MG63 (cell line): Measurements from ENCODE around the gene CAMK2A. TPM values are rescaled to one million over a fixed set of nuclear protein-coding genes. Genes with fewer than 3 reads are reported as not detected.
"Not testable (repeated sequence)": the region's sequence is repeated elsewhere in the genome, so short reads cannot be mapped to it uniquely, and the experiment has no call there.

ENCODE experiments used
- DNase-seq: peaks from one replicate; pipeline ENCODE4 v3.0.0-alpha.2; 2020
- H3K27me3 ChIP-seq: fragments of 250-450 bp; sonication (Bioruptor Pico); 2 replicates; pipeline ENCODE4 v1.5.1; 2020; ENCODE audit warnings: mild to moderate bottlenecking, moderate library complexity
- H3K36me3 ChIP-seq: fragments of 250-450 bp; sonication (Bioruptor Pico); 2 replicates; pipeline ENCODE4 v1.5.1; 2020; ENCODE audit warnings: mild to moderate bottlenecking, moderate library complexity
- H3K4me3 ChIP-seq: fragments of 250-450 bp; sonication (Bioruptor Pico); 2 replicates; pipeline ENCODE4 v1.5.1; 2020; ENCODE audit warnings: mild to moderate bottlenecking, moderate library complexity
- H3K9me3 ChIP-seq: fragments of 250-450 bp; sonication (Bioruptor Pico); 2 replicates; pipeline ENCODE4 v1.5.1; 2020; ENCODE audit warnings: mild to moderate bottlenecking, moderate library complexity
- total RNA-seq: library from RNA; depleted of rRNA; stranded (reverse); fragments of >200 nt; shearing (Covaris generic); gene quantifications from 2 replicates; pipeline ENCODE4 v1.2.3, GENCODE V29; 2014; ENCODE audit warnings: low replicate concordance

CAMK2A gene
- total RNA-seq, 1 experiment from 2014 or later: 0.56 TPM

DNA sequence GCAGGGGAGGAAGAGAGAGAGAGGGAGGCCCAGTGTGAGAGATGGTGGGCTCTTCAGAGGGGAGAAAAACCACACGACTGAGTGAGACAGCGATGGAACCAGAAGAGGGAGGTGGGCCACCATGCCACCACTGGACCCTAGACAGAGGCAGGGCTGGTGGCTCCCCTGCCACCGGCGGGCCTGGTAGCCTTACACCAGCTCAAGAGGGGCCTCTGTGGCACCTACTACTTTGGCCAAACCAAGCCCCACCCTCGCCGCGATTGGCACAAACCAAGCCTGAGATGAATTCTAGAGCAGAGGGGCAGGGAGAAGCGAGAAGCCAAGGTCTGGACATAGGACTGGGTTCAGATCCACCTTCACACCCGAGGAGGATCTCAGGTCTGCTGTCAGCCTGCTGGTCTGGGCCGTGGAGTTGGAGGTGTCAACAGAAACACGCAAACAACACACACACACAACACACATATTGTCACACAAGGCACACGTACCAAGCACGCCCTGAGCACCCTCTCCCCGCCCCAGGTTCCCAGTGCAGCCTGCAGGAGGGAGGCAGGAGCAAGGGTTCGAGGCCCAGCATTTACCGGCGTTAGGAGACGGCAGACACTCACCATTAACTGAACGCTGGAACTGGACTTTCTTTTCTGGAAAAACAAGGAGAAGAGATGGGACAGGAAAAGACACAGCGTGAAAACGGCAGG is 50.3 kb downstream of the CAMK2A start:
- Histone ChIP-seq H3K4me3 (no peak overlapping the region), H3K36me3 (no peaks in the 10 kb centered on the region), H3K27me3 (no peaks in the 10 kb centered on the region), H3K9me3 (no peaks in the 10 kb centered on the region)
- DNase-seq: no peak

DNA sequence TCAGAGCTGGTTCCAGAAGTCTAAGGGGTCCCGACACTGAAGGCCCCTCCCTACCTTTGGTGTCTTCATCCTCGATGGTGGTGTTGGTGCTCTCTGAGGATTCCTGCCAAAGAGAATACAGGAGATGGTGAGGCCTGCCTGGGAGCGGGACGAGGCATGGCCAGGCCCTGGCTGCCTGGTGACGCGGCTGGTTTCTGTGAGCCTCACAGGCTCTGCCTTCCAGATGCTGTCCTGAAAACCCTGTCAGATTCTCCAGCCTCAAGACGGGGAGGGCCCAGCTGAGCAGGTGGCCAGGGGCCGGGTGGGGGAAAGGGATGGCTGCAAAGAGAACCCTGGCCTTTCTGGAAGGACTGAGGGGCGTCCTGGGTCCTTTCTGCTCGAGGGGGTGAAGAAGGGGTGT is 50.9 kb downstream of the CAMK2A start:
- Histone ChIP-seq H3K27me3 (no peaks in the 10 kb centered on the region), H3K36me3 (no peaks in the 10 kb centered on the region), H3K4me3 (no peak overlapping the region), H3K9me3 (no peaks in the 10 kb centered on the region)
- no peak for DNase-seq

DNA sequence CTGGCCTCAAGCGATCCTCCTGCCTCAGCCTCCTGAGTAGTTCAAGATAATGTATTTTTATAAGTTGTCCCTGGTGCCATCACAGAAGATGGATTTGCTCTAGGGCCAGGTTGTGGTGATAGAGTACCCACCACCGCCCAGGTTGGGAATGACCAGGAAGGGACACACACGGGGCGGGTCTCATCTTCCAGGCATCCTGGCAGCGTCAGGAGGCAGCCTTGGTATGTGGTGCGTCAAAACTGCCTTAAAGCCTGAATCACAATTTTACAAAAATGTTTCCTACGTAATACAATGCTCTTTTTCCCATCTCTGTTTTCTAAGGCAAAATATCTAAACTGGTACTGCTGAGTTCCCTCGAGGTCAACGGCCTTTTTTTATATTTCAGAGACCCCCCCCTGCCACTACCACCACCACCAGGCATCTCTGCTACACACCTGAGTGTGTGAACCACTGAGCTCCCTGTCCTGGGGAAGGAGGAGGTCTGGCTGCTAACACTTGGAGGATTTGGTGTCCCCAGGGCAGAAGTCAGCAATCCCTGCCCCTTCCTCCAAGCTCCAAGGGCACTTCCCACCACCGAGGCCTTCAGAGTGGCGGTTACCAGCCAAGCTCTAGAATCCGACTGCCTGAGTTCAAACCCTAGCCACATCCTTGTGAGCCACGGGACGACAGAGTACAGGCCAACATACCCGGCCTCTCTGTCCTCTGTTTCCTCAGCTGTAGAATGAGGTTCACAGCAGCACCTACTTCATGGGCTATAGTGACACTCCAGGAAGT is 52.4 kb downstream of the CAMK2A start:
- no peaks in the 10 kb centered on the region for H3K9me3 ChIP-seq
- H3K36me3 ChIP-seq: no peaks in the 10 kb centered on the region
- DNase-seq: no peak
- H3K27me3 ChIP-seq: no peaks in the 10 kb centered on the region
- no peak overlapping the region for H3K4me3 ChIP-seq

DNA sequence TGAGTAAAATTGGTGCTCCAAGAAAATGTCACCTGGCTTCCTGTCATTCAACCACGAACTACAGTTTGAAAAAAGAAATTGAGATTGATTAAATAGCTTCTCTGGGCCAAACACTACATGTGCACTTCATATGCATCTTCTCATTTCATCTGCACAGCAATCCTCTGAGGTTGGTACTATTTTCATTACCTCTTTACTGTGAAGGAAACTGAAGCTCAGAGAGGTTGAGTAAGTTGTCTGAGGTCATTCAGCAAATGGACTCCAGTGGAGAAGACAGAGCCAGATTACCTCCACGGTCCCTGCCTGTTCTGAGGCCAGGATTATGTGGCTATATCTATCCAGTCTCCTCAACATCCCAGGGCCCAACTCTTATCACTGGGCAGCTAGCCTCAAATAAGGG is 53.3 kb downstream of the CAMK2A start:
- Histone ChIP-seq H3K9me3 (no peaks in the 10 kb centered on the region), H3K27me3 (no peaks in the 10 kb centered on the region), H3K36me3 (no peaks in the 10 kb centered on the region), H3K4me3 (no peak overlapping the region)
- DNase-seq: no peak

DNA sequence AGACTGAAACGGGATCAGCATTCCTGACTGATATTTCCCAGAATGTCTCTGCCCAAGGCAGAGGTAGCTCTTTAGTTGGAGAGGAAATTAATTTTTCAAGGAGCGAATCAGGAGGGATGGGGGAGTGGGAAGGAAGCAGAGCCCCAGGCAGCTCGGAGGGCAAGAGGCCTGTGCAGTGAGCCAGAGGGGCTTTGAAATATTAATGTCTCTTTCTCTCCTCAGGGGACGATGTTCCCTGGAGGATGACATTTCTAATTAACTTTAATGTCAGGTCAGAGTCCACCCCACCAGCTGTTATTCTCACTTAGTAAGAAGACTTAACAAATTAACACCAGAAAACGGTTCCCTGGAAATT is 54.1 kb downstream of the CAMK2A start:
- H3K36me3 ChIP-seq: no peaks in the 10 kb centered on the region
- no peaks in the 10 kb centered on the region for H3K27me3 ChIP-seq
- no peak overlapping the region for H3K4me3 ChIP-seq
- no peaks in the 10 kb centered on the region for H3K9me3 ChIP-seq
- DNase-seq: no peak

DNA sequence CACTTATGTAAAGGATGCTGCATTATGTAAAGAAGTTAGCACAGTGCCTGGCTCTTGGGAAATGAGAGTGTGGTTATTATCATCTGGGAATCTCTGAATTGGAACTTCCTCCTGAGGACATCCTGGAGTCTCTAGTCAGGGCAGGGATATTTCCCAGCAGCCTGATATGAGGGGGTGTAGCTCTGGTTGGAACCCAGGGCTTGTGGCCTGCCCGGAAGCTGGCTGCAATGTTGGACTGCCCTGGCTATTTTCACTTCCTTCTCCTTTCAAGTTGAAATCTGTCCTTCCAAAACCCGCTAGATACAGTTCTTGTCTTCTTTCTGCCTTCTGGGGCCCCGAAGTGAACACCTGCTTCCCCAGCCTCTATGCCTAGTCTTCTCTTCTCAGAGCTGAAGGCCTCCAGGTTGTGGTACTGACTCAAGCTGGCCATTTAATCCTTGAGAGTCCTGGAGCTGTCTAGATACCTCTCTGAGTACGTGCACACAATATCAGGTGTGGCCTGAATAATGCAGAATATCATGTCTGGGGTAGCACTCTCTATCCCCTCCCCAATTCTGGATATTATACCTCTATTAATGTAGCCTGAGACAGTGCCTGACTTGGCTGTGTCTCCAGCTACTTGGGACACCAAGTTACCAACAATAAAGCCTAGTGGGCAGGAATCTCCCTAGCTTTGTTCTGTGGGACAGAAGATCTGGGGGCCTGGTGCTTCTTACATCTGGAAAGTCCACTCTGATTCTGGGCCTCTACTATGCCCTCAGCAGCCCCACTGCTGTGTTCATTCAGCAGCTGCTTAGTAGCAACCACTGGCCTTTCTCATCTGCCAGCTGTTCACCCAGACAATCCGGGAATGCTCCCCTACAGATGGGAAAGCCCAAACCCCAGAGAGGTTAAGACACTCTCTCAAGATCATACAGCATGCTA is 54.7 kb downstream of the CAMK2A start:
- no peaks in the 10 kb centered on the region for H3K9me3 ChIP-seq
- no peak overlapping the region for H3K4me3 ChIP-seq
- H3K27me3 ChIP-seq: no peaks in the 10 kb centered on the region
- H3K36me3 ChIP-seq: no peaks in the 10 kb centered on the region
- DNase-seq: no peak

DNA sequence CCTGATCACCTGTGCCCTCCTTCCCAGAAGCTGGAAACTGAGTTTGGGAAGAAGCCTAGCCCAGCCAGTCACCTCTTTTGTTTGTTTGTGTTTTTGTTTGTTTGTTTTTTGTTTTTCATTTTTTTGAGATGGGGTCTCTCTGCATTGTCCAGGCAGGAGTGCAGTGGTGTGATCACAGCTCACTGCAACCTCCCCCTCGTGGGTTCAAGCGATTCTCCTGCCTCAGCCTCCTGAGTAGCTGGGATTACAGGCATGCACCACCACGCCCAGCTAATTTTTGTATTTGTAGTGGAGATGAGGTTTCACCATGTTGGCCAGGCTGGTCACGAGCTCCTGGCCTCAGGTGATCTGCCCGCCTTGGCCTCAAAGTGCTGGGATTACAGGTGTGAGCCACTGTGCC is 55.9 kb downstream of the CAMK2A start:
- H3K4me3 ChIP-seq, H3K36me3 ChIP-seq, H3K9me3 ChIP-seq, H3K27me3 ChIP-seq, DNase-seq: not testable (repeated sequence)

DNA sequence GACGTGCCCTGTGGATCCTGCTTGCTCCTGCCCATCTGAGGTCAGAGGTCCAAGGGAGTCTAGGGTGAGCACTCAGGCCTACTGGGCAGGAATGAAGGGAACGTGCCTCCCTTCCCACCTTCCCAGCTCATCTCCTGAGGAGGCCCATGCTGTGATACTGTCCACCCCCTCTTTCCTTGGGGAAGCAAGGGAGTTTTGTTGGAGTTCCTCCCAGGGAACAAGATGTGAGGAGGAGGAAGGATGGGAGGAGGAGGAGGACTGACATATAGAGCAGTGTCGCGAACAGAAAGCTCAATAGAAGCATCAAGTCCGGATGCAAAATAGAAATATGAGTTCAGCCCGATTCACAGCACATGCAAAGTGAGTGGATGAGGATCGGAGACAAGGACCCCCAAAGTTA is 58.7 kb downstream of the CAMK2A start:
- Histone ChIP-seq H3K4me3 (no peak overlapping the region), H3K27me3 (no peaks in the 10 kb centered on the region), H3K36me3 (no peaks in the 10 kb centered on the region), H3K9me3 (no peaks in the 10 kb centered on the region)
- no peak for DNase-seq

DNA sequence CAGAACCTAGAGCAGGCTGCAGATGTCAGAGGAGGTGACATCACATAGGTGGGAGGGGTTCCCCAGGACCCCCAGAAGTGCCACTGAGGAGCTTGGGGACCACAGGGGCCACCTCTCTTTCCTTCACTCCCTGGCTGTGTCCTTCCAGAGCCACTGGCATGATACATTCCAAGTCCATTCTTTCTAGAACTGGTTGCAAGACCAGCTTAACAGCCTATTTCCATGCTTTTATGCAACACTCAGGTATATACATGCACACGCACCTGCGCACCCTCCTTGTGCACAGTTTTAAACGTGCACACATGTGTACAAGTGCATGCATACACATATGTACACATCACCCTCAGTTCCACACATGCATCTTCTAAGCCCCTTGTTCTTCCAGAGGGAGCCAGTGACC is 60.0 kb downstream of the CAMK2A start:
- no peak for DNase-seq
- no peaks in the 10 kb centered on the region for H3K9me3 ChIP-seq
- no peaks in the 10 kb centered on the region for H3K36me3 ChIP-seq
- H3K4me3 ChIP-seq: no peak overlapping the region
- no peaks in the 10 kb centered on the region for H3K27me3 ChIP-seq

DNA sequence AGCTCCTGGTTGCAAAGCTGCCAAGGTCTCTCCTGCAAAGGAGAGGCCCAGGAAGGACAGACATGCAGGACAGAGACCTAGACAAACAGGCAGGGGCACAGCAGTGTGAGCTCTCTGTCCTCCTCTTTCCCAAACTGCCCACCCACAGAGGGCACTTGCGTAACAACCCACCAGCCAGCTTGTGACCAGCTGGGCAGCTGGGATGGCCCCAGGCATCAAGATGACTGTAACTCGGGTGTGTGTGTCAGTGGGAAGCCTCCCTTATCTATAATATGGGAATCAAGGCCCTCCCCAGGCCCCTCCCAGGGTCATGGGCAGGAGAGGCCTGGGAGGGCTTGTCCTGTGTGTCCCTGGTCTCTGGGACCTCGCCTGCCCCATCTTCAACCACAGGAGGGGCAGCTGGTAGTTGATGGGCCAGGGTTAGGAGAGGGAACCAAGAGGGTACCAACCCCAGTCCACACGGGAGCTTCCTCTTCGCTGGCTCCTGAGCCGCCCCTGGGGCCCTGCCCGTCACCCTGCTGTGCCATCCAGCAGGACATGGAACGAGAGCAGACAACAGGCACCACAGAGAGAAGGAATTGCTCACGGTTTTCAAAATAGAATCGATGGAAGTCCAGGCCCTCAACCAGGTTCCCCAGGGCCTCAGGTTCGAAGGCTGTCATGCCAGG is 61.8 kb downstream of the CAMK2A start:
- no peaks in the 10 kb centered on the region for H3K9me3 ChIP-seq
- H3K36me3 ChIP-seq: no peaks in the 10 kb centered on the region
- no peak overlapping the region for H3K4me3 ChIP-seq
- DNase-seq: no peak
- no peaks in the 10 kb centered on the region for H3K27me3 ChIP-seq

DNA sequence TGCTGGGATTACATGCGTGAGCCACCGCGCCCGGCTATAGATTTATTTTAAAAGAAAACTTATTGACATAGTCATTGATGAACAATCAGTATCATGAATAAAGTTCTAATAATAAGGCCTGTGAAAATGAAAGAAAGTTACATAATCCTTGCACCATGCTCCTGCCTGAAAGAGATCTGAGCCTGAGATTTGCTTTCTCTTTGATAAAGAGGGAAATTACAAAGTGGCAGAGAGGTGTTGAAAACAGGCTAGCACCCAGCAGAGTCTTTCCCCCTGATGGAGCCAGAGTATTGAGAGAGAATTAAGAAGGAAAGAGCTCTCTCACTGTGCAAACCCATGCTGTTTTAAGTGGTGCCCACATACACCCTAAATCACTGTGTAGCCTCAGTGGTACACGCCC is 62.5 kb downstream of the CAMK2A start:
- no peak overlapping the region for H3K4me3 ChIP-seq
- DNase-seq: no peak

DNA sequence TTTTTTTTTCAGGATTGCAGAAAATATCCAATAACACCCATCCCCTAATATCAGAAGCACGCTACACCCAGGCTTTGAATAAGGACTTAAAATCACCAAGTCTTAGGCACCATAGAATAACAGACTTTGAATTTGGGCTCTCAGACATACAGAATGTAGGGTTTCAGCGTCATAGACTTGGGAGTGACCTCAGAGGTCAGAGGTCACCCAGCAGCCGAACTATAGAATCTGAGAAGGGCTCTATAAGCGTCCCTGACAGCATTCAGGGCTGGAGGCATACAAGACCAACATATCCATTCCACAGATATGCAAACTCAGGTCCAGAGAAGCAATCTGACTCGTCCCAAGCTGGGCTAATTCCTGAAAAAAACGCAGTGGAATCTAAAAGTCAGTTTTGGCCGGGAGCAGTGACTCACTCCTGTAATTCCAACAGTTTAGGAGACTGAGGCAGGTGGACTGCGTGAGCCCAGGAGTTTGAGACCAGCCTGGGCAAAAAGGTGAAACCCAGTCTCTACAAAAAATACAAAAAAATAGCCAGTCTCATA is 65.0 kb downstream of the CAMK2A start:
- Histone ChIP-seq H3K9me3 (no peaks in the 10 kb centered on the region), H3K36me3 (no peaks in the 10 kb centered on the region), H3K4me3 (no peak overlapping the region), H3K27me3 (no peaks in the 10 kb centered on the region)
- no peak for DNase-seq

More for the DNA sequence above, 62.5 kb downstream of the CAMK2A start:
- Histone ChIP-seq H3K36me3 (no peaks in the 10 kb centered on the region), H3K27me3 (no peaks in the 10 kb centered on the region), H3K9me3 (no peaks in the 10 kb centered on the region)

DNA sequence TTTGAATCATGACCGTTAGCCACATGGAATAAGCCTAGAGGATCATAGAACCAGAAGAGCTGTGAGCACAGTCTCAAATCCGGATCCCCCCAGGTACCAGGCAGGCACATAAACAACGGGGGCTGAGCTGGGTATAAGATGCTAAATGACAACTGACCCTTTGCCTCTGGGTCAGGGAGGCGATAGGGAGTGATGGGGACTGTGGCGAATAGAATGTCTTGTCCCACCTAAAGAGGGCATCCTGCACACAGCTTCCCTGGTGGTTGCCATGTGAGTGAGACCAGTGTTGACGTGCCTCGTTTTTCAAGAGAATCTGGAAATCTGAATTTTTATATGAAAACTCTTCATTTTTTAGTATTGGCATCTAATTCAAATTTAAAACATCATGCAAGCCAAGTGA is 66.1 kb downstream of the CAMK2A start:
- DNase-seq: no peak
- no peaks in the 10 kb centered on the region for H3K9me3 ChIP-seq
- no peaks in the 10 kb centered on the region for H3K27me3 ChIP-seq
- no peaks in the 10 kb centered on the region for H3K36me3 ChIP-seq
- H3K4me3 ChIP-seq: no peak overlapping the region

DNA sequence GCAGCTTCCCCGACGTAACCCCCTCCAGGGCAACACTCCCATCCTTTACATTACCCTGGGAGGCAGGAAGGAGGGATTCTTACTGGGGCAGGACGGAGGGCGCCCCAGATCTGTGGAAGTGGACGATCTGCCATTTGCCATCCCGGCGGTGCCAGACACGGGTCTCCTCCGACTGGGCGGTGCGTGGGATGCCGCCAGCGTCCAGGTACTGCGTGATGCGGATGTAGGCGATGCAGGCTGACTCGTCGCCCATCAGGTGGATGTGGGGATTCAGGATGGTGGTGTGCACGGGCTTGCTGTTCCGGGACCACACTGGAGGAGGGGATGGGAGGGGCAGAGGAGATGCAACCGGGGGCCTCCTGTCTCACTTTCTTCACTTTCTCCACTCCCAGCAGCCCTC is 66.7 kb downstream of the CAMK2A start:
- no peak for DNase-seq
- Histone ChIP-seq H3K4me3 (no peak overlapping the region), H3K27me3 (no peaks in the 10 kb centered on the region), H3K36me3 (no peaks in the 10 kb centered on the region), H3K9me3 (no peaks in the 10 kb centered on the region)

DNA sequence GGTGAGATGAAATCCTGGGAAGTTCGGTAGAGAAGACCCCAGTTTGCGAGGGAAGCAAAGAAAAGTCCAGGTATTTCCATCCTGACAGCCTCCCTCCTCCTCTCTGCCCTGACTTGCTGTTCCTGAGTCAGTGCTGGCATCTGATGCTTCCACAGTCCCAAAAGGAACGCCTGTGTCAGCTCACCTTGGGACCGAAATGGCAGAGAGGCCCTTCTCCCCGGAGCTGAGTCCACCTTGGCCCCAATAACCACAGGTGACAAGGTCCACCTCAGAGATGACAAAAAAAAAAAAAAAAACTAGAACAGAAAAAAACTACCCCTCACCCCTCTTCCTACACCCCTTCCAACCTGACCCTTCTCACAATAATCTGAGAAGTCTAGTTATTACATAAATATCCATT is 68.1 kb downstream of the CAMK2A start:
- no peak overlapping the region for H3K4me3 ChIP-seq
- no peaks in the 10 kb centered on the region for H3K27me3 ChIP-seq
- H3K9me3 ChIP-seq: no peaks in the 10 kb centered on the region
- no peaks in the 10 kb centered on the region for H3K36me3 ChIP-seq
- DNase-seq: no peak

DNA sequence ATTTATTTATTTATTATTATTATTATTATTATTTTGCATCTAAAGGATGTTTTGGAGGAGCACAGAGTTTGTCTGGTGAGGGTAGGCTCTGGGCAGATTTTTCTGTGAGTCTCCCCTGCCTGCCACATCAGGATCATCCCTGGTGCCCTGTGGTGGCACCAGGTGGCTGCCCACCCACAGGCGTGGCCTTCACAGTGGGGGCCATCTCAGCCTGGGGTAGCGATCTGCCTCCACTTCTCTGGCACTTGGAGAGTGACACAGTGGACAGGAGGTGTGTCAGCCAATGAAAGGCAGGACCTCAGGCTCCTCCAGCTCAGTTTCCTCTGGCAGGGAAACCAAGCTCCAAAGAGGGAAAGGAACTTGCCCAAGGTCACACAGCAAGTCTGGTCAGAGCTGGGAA is 69.7 kb downstream of the CAMK2A start:
- DNase-seq: no peak
- no peaks in the 10 kb centered on the region for H3K27me3 ChIP-seq
- H3K4me3 ChIP-seq: no peak overlapping the region
- no peaks in the 10 kb centered on the region for H3K36me3 ChIP-seq
- no peaks in the 10 kb centered on the region for H3K9me3 ChIP-seq

DNA sequence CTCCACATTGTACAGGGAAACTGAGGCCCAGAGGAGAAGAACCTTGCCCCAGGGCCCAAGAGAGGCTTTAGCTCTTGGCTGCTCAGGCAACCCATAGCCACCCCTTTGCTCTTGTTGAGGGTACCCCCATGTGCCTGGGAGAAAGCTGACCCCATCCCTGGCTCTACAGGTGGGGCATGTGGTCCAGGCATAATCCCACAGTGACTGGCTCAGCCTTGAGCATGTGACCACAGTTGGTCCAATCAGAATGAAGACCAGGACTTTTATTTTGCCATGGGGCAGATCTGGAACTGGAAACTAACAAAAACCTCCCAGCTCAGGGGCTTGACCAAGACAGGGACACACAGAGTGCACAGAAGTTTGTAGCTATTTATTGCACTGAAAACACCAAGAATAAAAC is 70.4 kb downstream of the CAMK2A start:
- H3K36me3 ChIP-seq: no peaks in the 10 kb centered on the region
- no peaks in the 10 kb centered on the region for H3K9me3 ChIP-seq
- H3K4me3 ChIP-seq: no peak overlapping the region
- DNase-seq: no peak
- H3K27me3 ChIP-seq: no peaks in the 10 kb centered on the region
